Measurements from ENCODE around the gene PPP1R1A. TPM values are rescaled to one million over a fixed set of nuclear protein-coding genes. Genes with fewer than 3 reads are reported as not detected.

PPP1R1A gene
- total RNA-seq, 1 donor from 2014 or later, result 2.3 TPM

GRCh38 chr12:54631551-54631950 lies 43.1 kb upstream of the PPP1R1A start:
- Mint-ChIP-seq H3K36me3 (no peaks in the 10 kb centered on the region), H3K4me3 (no peak overlapping the region), H3K27me3 (ENCODE audit: insufficient read depth, low read depth) (peaks cover 4% of the 10 kb centered on the region), H3K27ac (no peak overlapping the region), H3K9me3 (peaks cover 19% of the 10 kb centered on the region), H3K4me1 (no peaks in the 10 kb centered on the region)
- Histone ChIP-seq H4K20me1 (ENCODE audit: low read depth) (no peaks in the 10 kb centered on the region), H3K79me2 (ENCODE audit: low read depth) (no peaks in the 10 kb centered on the region), H3F3A (ENCODE audit: low read depth) (no peaks in the 10 kb centered on the region), H3K4me3 (no peak overlapping the region), H3K36me3 (no peaks in the 10 kb centered on the region), H2AFZ (replicated peaks) (no peak overlapping the region), H3K27ac (no peak overlapping the region), H3K27me3 (no peaks in the 10 kb centered on the region), H3K4me2 (no peak overlapping the region), H3K9me3 (ENCODE audit: low read depth) (peaks cover 4% of the 10 kb centered on the region), H3K4me1 (no peaks in the 10 kb centered on the region), H3K9ac (no peak overlapping the region)
- no peak for TF ChIP-seq EZH2phosphoT487 (IDR thresholded peaks at IDR 0.05)
- TF ChIP-seq EZH2 (IDR thresholded peaks at IDR 0.05), result no peak
- no peak for TF ChIP-seq CTCF (IDR thresholded peaks at IDR 0.05)
- DNase-seq (ENCODE audit: low spot score), result no peak

GRCh38 chr12:54629925-54630324 lies 41.5 kb upstream of the PPP1R1A start:
- H3F3A ChIP-seq (ENCODE audit: low read depth), result no peaks in the 10 kb centered on the region
- H3K27me3 ChIP-seq, result peaks cover 4% of the 10 kb centered on the region
- Mint-ChIP-seq H3K9me3 (peaks cover 22% of the 10 kb centered on the region), H3K27me3 (ENCODE audit: insufficient read depth, low read depth) (peaks cover 4% of the 10 kb centered on the region), H3K27ac (no peak overlapping the region), H3K4me1 (no peaks in the 10 kb centered on the region), H3K4me3 (no peak overlapping the region), H3K36me3 (no peaks in the 10 kb centered on the region)
- no peaks in the 10 kb centered on the region for H3K79me2 ChIP-seq (ENCODE audit: low read depth)
- no peaks in the 10 kb centered on the region for H3K4me1 ChIP-seq
- no peak overlapping the region for H3K4me2 ChIP-seq
- no peak overlapping the region for H3K27ac ChIP-seq
- no peaks in the 10 kb centered on the region for H3K36me3 ChIP-seq
- no peak overlapping the region for H2AFZ ChIP-seq (replicated peaks)
- H4K20me1 ChIP-seq (ENCODE audit: low read depth), result no peaks in the 10 kb centered on the region
- H3K4me3 ChIP-seq, result no peak overlapping the region
- TF ChIP-seq EZH2 (IDR thresholded peaks at IDR 0.05), result no peak
- no peak for TF ChIP-seq CTCF (IDR thresholded peaks at IDR 0.05)
- no peak for TF ChIP-seq EZH2phosphoT487 (IDR thresholded peaks at IDR 0.05)
- H3K9me3 ChIP-seq (ENCODE audit: low read depth), result peaks cover 4% of the 10 kb centered on the region
- no peak overlapping the region for H3K9ac ChIP-seq
- DNase-seq (ENCODE audit: low spot score), result no peak

GRCh38 chr12:54628186-54628846 lies 39.9 kb upstream of the PPP1R1A start:
- no peaks in the 10 kb centered on the region for H3K4me1 Mint-ChIP-seq
- TF ChIP-seq CTCF (IDR thresholded peaks at IDR 0.05) (no peak), EZH2 (IDR thresholded peaks at IDR 0.05) (no peak), EZH2phosphoT487 (IDR thresholded peaks at IDR 0.05) (no peak)
- Histone ChIP-seq H3K9me3 (ENCODE audit: low read depth) (peaks cover 4% of the 10 kb centered on the region), H3K4me1 (no peaks in the 10 kb centered on the region), H3K27me3 (peaks cover 20% of the 10 kb centered on the region), H3K4me2 (no peak overlapping the region), H3K36me3 (no peaks in the 10 kb centered on the region), H3K79me2 (ENCODE audit: low read depth) (no peaks in the 10 kb centered on the region), H3K9ac (no peak overlapping the region), H4K20me1 (ENCODE audit: low read depth) (no peaks in the 10 kb centered on the region), H3F3A (ENCODE audit: low read depth) (no peaks in the 10 kb centered on the region), H3K27ac (no peak overlapping the region), H2AFZ (replicated peaks) (no peak overlapping the region), H3K4me3 (no peak overlapping the region)
- H3K27ac Mint-ChIP-seq, result no peak overlapping the region
- no peak overlapping the region for H3K4me3 Mint-ChIP-seq
- peaks cover 5% of the 10 kb centered on the region for H3K27me3 Mint-ChIP-seq (ENCODE audit: insufficient read depth, low read depth)
- peaks cover 22% of the 10 kb centered on the region for H3K9me3 Mint-ChIP-seq
- DNase-seq (ENCODE audit: low spot score), result no peak
- H3K36me3 Mint-ChIP-seq, result no peaks in the 10 kb centered on the region

Measured in neural progenitor cell (in vitro differentiated cells).